K562 (cell line): ENCODE measurements around the gene CCNT2. TPM values are rescaled to one million over a fixed set of nuclear protein-coding genes. Genes with fewer than 3 reads are reported as not detected.

ENCODE experiments used
- ATAC-seq: fragments of 200-7000 bp; cut with Tn5 transposase; 3 replicates; pipeline ENCODE4 v1.9.1; 2020; ENCODE audit warnings: moderate library complexity
- BruUV-seq: library from RNA; stranded (reverse); fragments of 400-500 nt; replicated peaks from 2 replicates; lab custom pipeline; 2021; lab: Mats Ljungman, UMichigan
- CTCF ChIA-PET: fragments of 300-600 bp; formaldehyde crosslinking; extraction: SDS; loops from one replicate; lab custom pipeline; 2021; ENCODE audit warnings: low intra/inter-chr PET ratio; lab: Yijun Ruan, JAX
- POLR2A ChIA-PET: fragments of 300-600, 350-650 bp; sonication (Branson Sonifier 250); formaldehyde crosslinking; extraction: SDS; loops from one replicate; lab custom pipeline; 2021; ENCODE audit warnings: antibody characterized with exemption, inconsistent platforms; lab: Yijun Ruan, JAX
- DNase-seq, 4 experiments: peaks; one replicate each; pipeline versions ENCODE4 v3.0.0 to v3.0.0-alpha.2; 2011 to 2018; ENCODE audit warnings: low spot score in 3 of 4, mixed read lengths in 3 of 4; ENCODE audit errors: extremely low read depth in 1 of 4
- FAIRE-seq: peaks from 2 replicates; lab custom pipeline; 2011; peaks lifted over from hg19 to GRCh38; lab: Jason Lieb, UNC
- H2AFZ ChIP-seq: 2 replicates; pipeline ENCODE4 v1.6.0; 2011; ENCODE audit warnings: low read depth, low read length, control low read depth, inconsistent platforms
- H3K27ac ChIP-seq: fragments of 200-600 bp; 3 replicates; pipeline ENCODE4 v1.8.0; 2011; ENCODE audit warnings: low read depth, mild to moderate bottlenecking, control low read depth, inconsistent platforms, low read length, moderate library complexity, mixed read lengths; ENCODE audit errors: extremely low read depth
- H3K27me3 ChIP-seq, 2 experiments: fragments of 300-600 bp in 1 of 2; 2 replicates in 1 of 2; 3 replicates in 1 of 2; pipeline versions ENCODE4 v1.6.0 to v1.8.0; 2011; ENCODE audit warnings: inconsistent platforms in 2 of 2, low read length in 2 of 2, mild to moderate bottlenecking in 1 of 2, mixed read lengths in 1 of 2, moderate library complexity in 1 of 2; ENCODE audit not compliant: control insufficient read depth in 2 of 2, insufficient read depth in 2 of 2
- H3K36me3 ChIP-seq: fragments of 300-600 bp; 3 replicates; pipeline ENCODE4 v1.8.0; 2011; ENCODE audit warnings: mild to moderate bottlenecking, low read length, inconsistent platforms; ENCODE audit not compliant: control insufficient read depth, insufficient read depth
- H3K4me1 ChIP-seq, 2 experiments: fragments of 200-600 bp in 1 of 2; replicated peaks in 1 of 2; 2 replicates in 1 of 2; 3 replicates in 1 of 2; pipeline versions ENCODE4 v1.5.1 to v1.8.0; 2011; ENCODE audit warnings: inconsistent platforms in 2 of 2, low read length in 2 of 2, mild to moderate bottlenecking in 1 of 2, mixed read lengths in 1 of 2, moderate library complexity in 1 of 2; ENCODE audit not compliant: control insufficient read depth in 2 of 2, insufficient read depth in 2 of 2
- H3K4me2 ChIP-seq: 2 replicates; pipeline ENCODE4 v1.6.1; 2011; ENCODE audit warnings: low read length, control low read depth, inconsistent platforms, mixed read lengths; ENCODE audit not compliant: insufficient read depth
- H3K4me3 ChIP-seq: fragments of 200-600 bp; sonication (generic), shearing (Covaris generic); 2 replicates; pipeline ENCODE4 v1.5.1; 2016; ENCODE audit warnings: control low read depth, inconsistent platforms
- H3K79me2 ChIP-seq: fragments of 200-600 bp; 3 replicates; pipeline ENCODE4 v1.8.0; 2011; ENCODE audit warnings: low read length, inconsistent platforms; ENCODE audit not compliant: control insufficient read depth, insufficient read depth
- H3K9ac ChIP-seq, 2 experiments: 2 replicates each; pipeline versions ENCODE4 v1.6.0 to v1.6.1; 2011; ENCODE audit warnings: low read depth in 2 of 2, low read length in 2 of 2, control low read depth in 1 of 2, inconsistent platforms in 1 of 2, mild to moderate bottlenecking in 1 of 2, mixed read lengths in 1 of 2; ENCODE audit not compliant: insufficient read depth in 1 of 2
- H3K9me1 ChIP-seq: one replicate; pipeline ENCODE4 v1.6.0; 2011; ENCODE audit warnings: inconsistent platforms, mild to moderate bottlenecking, low read length, moderate library complexity; ENCODE audit not compliant: control insufficient read depth, insufficient read depth
- H3K9me3 ChIP-seq: replicated peaks from 2 replicates; pipeline ENCODE4 v1.5.1; 2011; ENCODE audit warnings: low read depth, low read length, inconsistent platforms; ENCODE audit not compliant: control insufficient read depth, insufficient read depth
- H4K20me1 ChIP-seq: replicated peaks from 2 replicates; pipeline ENCODE4 v1.6.1; 2011; ENCODE audit warnings: low read length, inconsistent platforms, mixed read lengths; ENCODE audit not compliant: control insufficient read depth, insufficient read depth
- GATA2 ChIP-seq: sonication (generic); formaldehyde crosslinking; IDR thresholded peaks from 2 replicates; pipeline ENCODE4 v1.4.0; 2020; ENCODE audit warnings: mild to moderate bottlenecking, missing genetic modification reagents
- HLTF ChIP-seq: fragments of 450-650 bp; IDR thresholded peaks from 2 replicates; pipeline ENCODE4 v1.6.1; 2016
- KDM5B ChIP-seq: fragments of 200-600 bp; sonication (generic); IDR thresholded peaks from 2 replicates; pipeline ENCODE4 v1.6.1; 2012; ENCODE audit warnings: low read depth, mild to moderate bottlenecking, moderate library complexity, low read length, control low read depth, inconsistent platforms; ENCODE audit not compliant: insufficient replicate concordance
- NBN ChIP-seq: fragments of 450-650 bp; IDR thresholded peaks from 2 replicates; pipeline ENCODE4 v1.6.1; 2016; ENCODE audit warnings: low read depth, mild to moderate bottlenecking
- PHB ChIP-seq: fragments of 250-450 bp; sonication (Bioruptor Pico); IDR thresholded peaks from 2 replicates; pipeline ENCODE4 v1.5.0; 2021
- PTBP1 ChIP-seq: fragments of 200-400 bp; formaldehyde crosslinking; IDR thresholded peaks from 2 replicates; pipeline ENCODE4 v1.6.1; 2017; ENCODE audit warnings: low read depth, low read length
- PTTG1 ChIP-seq: fragments of 450-650 bp; IDR thresholded peaks from 2 replicates; pipeline ENCODE4 v1.6.1; 2016; ENCODE audit warnings: low read depth, mild to moderate bottlenecking, missing genetic modification characterization, missing compliant biosample characterization
- ZNF75A ChIP-seq: fragments of 450-650 bp; formaldehyde crosslinking; IDR thresholded peaks from 2 replicates; pipeline ENCODE4 v1.4.0; 2020; ENCODE audit warnings: mild to moderate bottlenecking
- WGBS: fragments of 100-300 bp; shearing (Covaris generic); methylation state at CpG from one replicate; pipeline ENCODE4 v1.1.6; 2016; ENCODE audit warnings: low coverage, mixed read lengths; ENCODE audit not compliant: insufficient coverage; ENCODE audit errors: missing lambda C conversion rate; 5-methylcytosine and 5-hydroxymethylcytosine counted together
- in situ Hi-C: fragments of 300-500 bp; cut with MboI; formaldehyde crosslinking; loops from 4 replicates; pipeline ENCODE4 v1.15.0; 2018; ENCODE audit warnings: inconsistent platforms, mixed read lengths
- intact Hi-C: fragments of 100-400 bp; cut with micrococcal nuclease; formaldehyde crosslinking; loops from 2 replicates; pipeline ENCODE4 v1.14.2; 2022
- polyA plus RNA-seq, 8 experiments: library from polyadenylated mRNA; depleted of rRNA in 4 of 8; stranded (reverse) in 5 of 8; unstranded in 3 of 8; fragments of >200 nt; fragmentation: Nextera tagmentation in 2 of 8; fragmentation: Illumina TruSeq in 1 of 8; extraction: Ambion mirVana in 2 of 8; extraction: Trizol in 1 of 8; gene quantifications; 2 replicates each; pipeline versions ENCODE4 v1.2.1 to v1.2.3, GENCODE V29; 2011 to 2014; ENCODE audit warnings: inconsistent platforms in 1 of 8, missing spikeins in 1 of 8
- total RNA-seq, 7 experiments: library from RNA; depleted of rRNA in 6 of 7; stranded (reverse); fragments of >200 nt in 6 of 7; fragmentation: Illumina TruSeq in 2 of 7; extraction: Trizol in 2 of 7; gene quantifications; 2 replicates each; pipeline versions ENCODE4 v1.2.1 to v1.2.3, GENCODE V29; 2011 to 2021; ENCODE audit warnings: low replicate concordance in 1 of 7
- TF ChIP-seq, protein P1 (sequence below): fragments of 250-450 bp; sonication (Bioruptor Pico); IDR thresholded peaks from 2 replicates; pipeline ENCODE4 v1.4.0; 2020; ENCODE audit warnings: mild to moderate bottlenecking, moderate library complexity, borderline replicate concordance
- TF ChIP-seq, protein P2 (sequence below): fragments of 450-650 bp; conservative IDR thresholded peaks from 2 replicates; pipeline ENCODE4 v1.6.1; 2016; ENCODE audit warnings: missing genetic modification characterization, low read depth, mild to moderate bottlenecking, control low read depth, missing compliant biosample characterization
- TF ChIP-seq, protein P3 (sequence below): fragments of 450-650 bp; IDR thresholded peaks from 2 replicates; pipeline ENCODE4 v1.7.1; 2018; ENCODE audit warnings: mild to moderate bottlenecking, low read depth; ENCODE audit not compliant: partially characterized antibody
- TF ChIP-seq, protein P4 (sequence below): fragments of 450-650 bp; IDR thresholded peaks from 2 replicates; pipeline ENCODE4 v1.6.1; 2016; ENCODE audit warnings: missing biosample characterization, missing genetic modification characterization

The CCNT2 gene
- total and polyA plus RNA-seq, 9 of the 15 experiments (the other 6 are each of a cell fraction or from before 2014, with no cell fraction given): 12.6 to 30.0 (median 22.7) TPM

DNA sequence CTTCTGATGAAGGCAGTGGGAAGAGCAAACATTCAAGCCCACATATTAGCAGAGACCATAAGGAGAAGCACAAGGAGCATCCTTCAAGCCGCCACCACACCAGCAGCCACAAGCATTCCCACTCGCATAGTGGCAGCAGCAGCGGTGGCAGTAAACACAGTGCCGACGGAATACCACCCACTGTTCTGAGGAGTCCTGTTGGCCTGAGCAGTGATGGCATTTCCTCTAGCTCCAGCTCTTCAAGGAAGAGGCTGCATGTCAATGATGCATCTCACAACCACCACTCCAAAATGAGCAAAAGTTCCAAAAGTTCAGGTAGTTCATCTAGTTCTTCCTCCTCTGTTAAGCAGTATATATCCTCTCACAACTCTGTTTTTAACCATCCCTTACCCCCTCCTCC lies 35.4 kb downstream of the CCNT2 start (continued):
- TF ChIP-seq GATA2: no peak

DNA sequence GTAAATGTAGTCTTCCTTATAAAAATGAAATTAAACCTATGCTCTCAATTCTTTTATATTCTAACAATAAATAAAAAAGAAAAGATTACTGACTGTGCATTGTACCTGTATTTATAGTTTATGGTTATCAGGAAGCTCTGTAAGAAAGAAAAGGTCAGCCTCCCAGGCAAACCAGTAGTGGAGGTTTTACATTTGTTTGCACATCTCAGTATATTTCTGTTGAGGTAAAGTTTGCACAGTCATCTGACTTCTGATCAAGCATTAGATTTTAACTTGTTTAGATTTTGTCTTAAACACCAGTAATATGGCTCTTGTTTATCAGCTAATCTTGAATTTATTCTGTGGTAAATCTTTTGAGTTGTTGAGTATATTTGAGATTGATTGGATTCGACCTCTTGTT lies 37.1 kb downstream of the CCNT2 start:
- Histone ChIP-seq H2AFZ (no peak overlapping the region), H3K4me2 (no peak overlapping the region), H3K36me3 (peaks cover 66% of the 10 kb centered on the region), H4K20me1 (0 out of 2 replicates have a peak, but pooled peaks cover 2% of the 10 kb centered on the region), H3K9me3 (no peaks in the 10 kb centered on the region), H3K27me3 (no peaks in the 10 kb centered on the region), H3K4me1 (no peaks in the 10 kb centered on the region), H3K27ac (no peak overlapping the region), H3K9me1 (no peaks in the 10 kb centered on the region), H3K79me2 (no peaks in the 10 kb centered on the region), H3K4me3 (no peak overlapping the region), H3K9ac (no peak overlapping the region)
- ATAC-seq (no peak), FAIRE-seq (no peak), DNase-seq (no peak)
- ChIA-PET CTCF (no interaction called here), POLR2A (no interaction called here)
- no TSS peak for BruUV-seq
- 81% methylated on average over 1 of the region's 1 CpG for WGBS
- in situ Hi-C loops (no loop called here), intact Hi-C loops (no loop called here)
- TF ChIP-seq PTTG1 (tag) (no peak), PHB (CRISPR knock-in tag) (no peak), ZNF75A (CRISPR knock-in tag) (no peak), PTBP1 (no peak), HLTF (no peak), KDM5B (no peak), NBN (no peak)
- TF ChIP-seq, protein P1, sequence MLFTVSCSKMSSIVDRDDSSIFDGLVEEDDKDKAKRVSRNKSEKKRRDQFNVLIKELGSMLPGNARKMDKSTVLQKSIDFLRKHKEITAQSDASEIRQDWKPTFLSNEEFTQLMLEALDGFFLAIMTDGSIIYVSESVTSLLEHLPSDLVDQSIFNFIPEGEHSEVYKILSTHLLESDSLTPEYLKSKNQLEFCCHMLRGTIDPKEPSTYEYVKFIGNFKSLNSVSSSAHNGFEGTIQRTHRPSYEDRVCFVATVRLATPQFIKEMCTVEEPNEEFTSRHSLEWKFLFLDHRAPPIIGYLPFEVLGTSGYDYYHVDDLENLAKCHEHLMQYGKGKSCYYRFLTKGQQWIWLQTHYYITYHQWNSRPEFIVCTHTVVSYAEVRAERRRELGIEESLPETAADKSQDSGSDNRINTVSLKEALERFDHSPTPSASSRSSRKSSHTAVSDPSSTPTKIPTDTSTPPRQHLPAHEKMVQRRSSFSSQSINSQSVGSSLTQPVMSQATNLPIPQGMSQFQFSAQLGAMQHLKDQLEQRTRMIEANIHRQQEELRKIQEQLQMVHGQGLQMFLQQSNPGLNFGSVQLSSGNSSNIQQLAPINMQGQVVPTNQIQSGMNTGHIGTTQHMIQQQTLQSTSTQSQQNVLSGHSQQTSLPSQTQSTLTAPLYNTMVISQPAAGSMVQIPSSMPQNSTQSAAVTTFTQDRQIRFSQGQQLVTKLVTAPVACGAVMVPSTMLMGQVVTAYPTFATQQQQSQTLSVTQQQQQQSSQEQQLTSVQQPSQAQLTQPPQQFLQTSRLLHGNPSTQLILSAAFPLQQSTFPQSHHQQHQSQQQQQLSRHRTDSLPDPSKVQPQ: no peak
- TF ChIP-seq, protein P2, sequence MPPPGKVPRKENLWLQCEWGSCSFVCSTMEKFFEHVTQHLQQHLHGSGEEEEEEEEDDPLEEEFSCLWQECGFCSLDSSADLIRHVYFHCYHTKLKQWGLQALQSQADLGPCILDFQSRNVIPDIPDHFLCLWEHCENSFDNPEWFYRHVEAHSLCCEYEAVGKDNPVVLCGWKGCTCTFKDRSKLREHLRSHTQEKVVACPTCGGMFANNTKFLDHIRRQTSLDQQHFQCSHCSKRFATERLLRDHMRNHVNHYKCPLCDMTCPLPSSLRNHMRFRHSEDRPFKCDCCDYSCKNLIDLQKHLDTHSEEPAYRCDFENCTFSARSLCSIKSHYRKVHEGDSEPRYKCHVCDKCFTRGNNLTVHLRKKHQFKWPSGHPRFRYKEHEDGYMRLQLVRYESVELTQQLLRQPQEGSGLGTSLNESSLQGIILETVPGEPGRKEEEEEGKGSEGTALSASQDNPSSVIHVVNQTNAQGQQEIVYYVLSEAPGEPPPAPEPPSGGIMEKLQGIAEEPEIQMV (tag): no peak
- TF ChIP-seq, protein P3, sequence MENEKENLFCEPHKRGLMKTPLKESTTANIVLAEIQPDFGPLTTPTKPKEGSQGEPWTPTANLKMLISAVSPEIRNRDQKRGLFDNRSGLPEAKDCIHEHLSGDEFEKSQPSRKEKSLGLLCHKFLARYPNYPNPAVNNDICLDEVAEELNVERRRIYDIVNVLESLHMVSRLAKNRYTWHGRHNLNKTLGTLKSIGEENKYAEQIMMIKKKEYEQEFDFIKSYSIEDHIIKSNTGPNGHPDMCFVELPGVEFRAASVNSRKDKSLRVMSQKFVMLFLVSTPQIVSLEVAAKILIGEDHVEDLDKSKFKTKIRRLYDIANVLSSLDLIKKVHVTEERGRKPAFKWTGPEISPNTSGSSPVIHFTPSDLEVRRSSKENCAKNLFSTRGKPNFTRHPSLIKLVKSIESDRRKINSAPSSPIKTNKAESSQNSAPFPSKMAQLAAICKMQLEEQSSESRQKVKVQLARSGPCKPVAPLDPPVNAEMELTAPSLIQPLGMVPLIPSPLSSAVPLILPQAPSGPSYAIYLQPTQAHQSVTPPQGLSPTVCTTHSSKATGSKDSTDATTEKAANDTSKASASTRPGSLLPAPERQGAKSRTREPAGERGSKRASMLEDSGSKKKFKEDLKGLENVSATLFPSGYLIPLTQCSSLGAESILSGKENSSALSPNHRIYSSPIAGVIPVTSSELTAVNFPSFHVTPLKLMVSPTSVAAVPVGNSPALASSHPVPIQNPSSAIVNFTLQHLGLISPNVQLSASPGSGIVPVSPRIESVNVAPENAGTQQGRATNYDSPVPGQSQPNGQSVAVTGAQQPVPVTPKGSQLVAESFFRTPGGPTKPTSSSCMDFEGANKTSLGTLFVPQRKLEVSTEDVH: no peak
- TF ChIP-seq, protein P4, sequence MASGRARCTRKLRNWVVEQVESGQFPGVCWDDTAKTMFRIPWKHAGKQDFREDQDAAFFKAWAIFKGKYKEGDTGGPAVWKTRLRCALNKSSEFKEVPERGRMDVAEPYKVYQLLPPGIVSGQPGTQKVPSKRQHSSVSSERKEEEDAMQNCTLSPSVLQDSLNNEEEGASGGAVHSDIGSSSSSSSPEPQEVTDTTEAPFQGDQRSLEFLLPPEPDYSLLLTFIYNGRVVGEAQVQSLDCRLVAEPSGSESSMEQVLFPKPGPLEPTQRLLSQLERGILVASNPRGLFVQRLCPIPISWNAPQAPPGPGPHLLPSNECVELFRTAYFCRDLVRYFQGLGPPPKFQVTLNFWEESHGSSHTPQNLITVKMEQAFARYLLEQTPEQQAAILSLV (tag): no peak
